OCI-LY1 (cell line): ENCODE data around the gene MOB1B.
"Not testable (repeated sequence)": the region's sequence is repeated elsewhere in the genome, so short reads cannot be mapped to it uniquely, and the experiment has no call there.

ENCODE experiments used
- CTCF ChIP-seq: fragments of 200-600 bp; sonication (generic), shearing (Covaris generic); IDR thresholded peaks from 2 replicates; pipeline ENCODE4 v1.5.1; 2017; ENCODE audit warnings: mild to moderate bottlenecking, antibody characterized with exemption, low read length, moderate library complexity, mixed read lengths
- EZH2 ChIP-seq: fragments of 200-600 bp; sonication (generic), shearing (Covaris generic); IDR thresholded peaks from 2 replicates; pipeline ENCODE4 v1.8.0; 2017; ENCODE audit warnings: borderline replicate concordance, mixed run types, mild to moderate bottlenecking, antibody characterized with exemption, low read length, moderate library complexity, mixed read lengths

- TF ChIP-seq CTCF, EZH2: not testable (repeated sequence)
Measured at GRCh38 chr4:70898581-70898980, 3.6 kb upstream of the MOB1B start.
